Breast epithelium (tissue), 3 donors: ENCODE results near the gene NOS1AP.

Experiments
- POLR2AphosphoS5 ChIP-seq, 3 donors: sonication (generic); formaldehyde crosslinking; IDR thresholded peaks; one replicate each; pipeline ENCODE4 v1.6.1; 2017; ENCODE audit warnings: antibody characterized with exemption in 3 of 3
- TF ChIP-seq, protein P1 (sequence below), 3 donors: fragments of 450-650 bp; IDR thresholded peaks; one replicate each; pipeline ENCODE4 v1.5.1; 2016 to 2017; ENCODE audit warnings: antibody characterized with exemption in 3 of 3, mild to moderate bottlenecking in 3 of 3, moderate library complexity in 3 of 3

GRCh38 chr1:162189345-162189744 is 119.9 kb downstream of the NOS1AP start:
- no peak for TF ChIP-seq POLR2AphosphoS5 (IDR thresholded peaks at IDR 0.05)
- TF ChIP-seq, protein P1, sequence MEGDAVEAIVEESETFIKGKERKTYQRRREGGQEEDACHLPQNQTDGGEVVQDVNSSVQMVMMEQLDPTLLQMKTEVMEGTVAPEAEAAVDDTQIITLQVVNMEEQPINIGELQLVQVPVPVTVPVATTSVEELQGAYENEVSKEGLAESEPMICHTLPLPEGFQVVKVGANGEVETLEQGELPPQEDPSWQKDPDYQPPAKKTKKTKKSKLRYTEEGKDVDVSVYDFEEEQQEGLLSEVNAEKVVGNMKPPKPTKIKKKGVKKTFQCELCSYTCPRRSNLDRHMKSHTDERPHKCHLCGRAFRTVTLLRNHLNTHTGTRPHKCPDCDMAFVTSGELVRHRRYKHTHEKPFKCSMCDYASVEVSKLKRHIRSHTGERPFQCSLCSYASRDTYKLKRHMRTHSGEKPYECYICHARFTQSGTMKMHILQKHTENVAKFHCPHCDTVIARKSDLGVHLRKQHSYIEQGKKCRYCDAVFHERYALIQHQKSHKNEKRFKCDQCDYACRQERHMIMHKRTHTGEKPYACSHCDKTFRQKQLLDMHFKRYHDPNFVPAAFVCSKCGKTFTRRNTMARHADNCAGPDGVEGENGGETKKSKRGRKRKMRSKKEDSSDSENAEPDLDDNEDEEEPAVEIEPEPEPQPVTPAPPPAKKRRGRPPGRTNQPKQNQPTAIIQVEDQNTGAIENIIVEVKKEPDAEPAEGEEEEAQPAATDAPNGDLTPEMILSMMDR (IDR thresholded peaks at IDR 0.05) = no peak
